ENCODE measurements around the gene ERF.
A peak's percentile ranks its signal among the peaks of the same experiment; 100 is the strongest.
"Not testable (repeated sequence)": the region's sequence is repeated elsewhere in the genome, so short reads cannot be mapped to it uniquely, and the experiment has no call there.

The ERF gene

GRCh38 chr19:42273407-42274064, 18.6 kb upstream of the ERF start:
- no peak for DNase-seq

GRCh38 chr19:42272989-42273406, 18.1 kb upstream of the ERF start:
- no peak for DNase-seq

GRCh38 chr19:42272535-42272897, 17.6 kb upstream of the ERF start:
- no peak for DNase-seq

GRCh38 chr19:42271861-42272534, 17.1 kb upstream of the ERF start:
- peak; percentile 41 for DNase-seq

- no peak for DNase-seq
Measured at GRCh38 chr19:42271045-42271419, 16.1 kb upstream of the ERF start.

GRCh38 chr19:42270346-42271044, 15.6 kb upstream of the ERF start:
- peak; percentile 66 for DNase-seq

- DNase-seq = no peak
Measured at GRCh38 chr19:42269478-42270345, 14.8 kb upstream of the ERF start.

GRCh38 chr19:42268704-42269477, 14.0 kb upstream of the ERF start, which contains the start of gene CIC:
Gene CIC, plus strand, starts transcription at chr19:42269252. Its CDS starts 2,532 bp downstream, at chr19:42271784.
- peak; percentile 100 for DNase-seq

GRCh38 chr19:42268142-42268703, 13.3 kb upstream of the ERF start:
- peak; percentile 100 for DNase-seq

- DNase-seq = no peak
Measured at GRCh38 chr19:42267644-42268141, 12.8 kb upstream of the ERF start.

- DNase-seq = not testable (repeated sequence)
Measured at GRCh38 chr19:42266928-42267603, 12.1 kb upstream of the ERF start.

- DNase-seq = not testable (repeated sequence)
Measured at GRCh38 chr19:42266105-42266504, 11.2 kb upstream of the ERF start.

GRCh38 chr19:42261763-42262162, 6.8 kb upstream of the ERF start:
- DNase-seq = no peak

- not testable (repeated sequence) for DNase-seq
Measured at GRCh38 chr19:42257842-42258241, 2.9 kb upstream of the ERF start.

GRCh38 chr19:42255766-42256745, 1.1 kb upstream of the ERF start:
- DNase-seq = peak; percentile 78

- peak; percentile 89 for DNase-seq
Measured at GRCh38 chr19:42254089-42254849, 659 bp downstream of the ERF start.

- peak; percentile 87 for DNase-seq
Measured at GRCh38 chr19:42253245-42254088, 1.5 kb downstream of the ERF start.
